Jurkat, Clone E6-1 (cell line): ENCODE measurements around the gene NHERF2.

ENCODE experiments used
- DNase-seq: peaks from one replicate; pipeline ENCODE4 v3.0.0-alpha.2; 2011; ENCODE audit warnings: low read depth, low spot score
- H3K4me3 ChIP-seq: 2 replicates; pipeline ENCODE4 v1.5.1; 2011; ENCODE audit warnings: mild to moderate bottlenecking, low read length, control low read depth, moderate library complexity

NHERF2 gene

DNA sequence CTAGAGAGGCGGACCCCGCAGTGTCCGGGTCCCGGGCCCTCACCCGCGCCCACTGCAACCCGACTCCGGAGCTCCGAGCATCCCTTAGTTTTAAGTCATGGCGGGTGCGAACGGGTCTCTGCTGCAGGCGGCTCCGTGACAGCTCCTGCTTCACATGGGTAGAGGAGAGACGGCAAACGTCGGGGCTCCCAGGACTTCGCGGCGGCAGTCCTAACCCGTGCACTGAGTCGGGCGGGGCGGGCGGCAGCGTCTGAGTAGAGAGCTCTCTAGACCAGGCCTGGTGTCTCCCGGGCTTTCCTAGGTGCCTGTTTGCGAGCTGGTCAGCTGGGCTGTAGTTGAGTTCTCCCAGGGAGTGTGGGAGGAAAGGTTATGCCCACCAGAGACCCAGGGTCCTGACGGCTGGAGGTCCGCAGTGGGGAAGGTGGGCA is 21.4 kb downstream of the NHERF2 start:
- DNase-seq: no peak

DNA sequence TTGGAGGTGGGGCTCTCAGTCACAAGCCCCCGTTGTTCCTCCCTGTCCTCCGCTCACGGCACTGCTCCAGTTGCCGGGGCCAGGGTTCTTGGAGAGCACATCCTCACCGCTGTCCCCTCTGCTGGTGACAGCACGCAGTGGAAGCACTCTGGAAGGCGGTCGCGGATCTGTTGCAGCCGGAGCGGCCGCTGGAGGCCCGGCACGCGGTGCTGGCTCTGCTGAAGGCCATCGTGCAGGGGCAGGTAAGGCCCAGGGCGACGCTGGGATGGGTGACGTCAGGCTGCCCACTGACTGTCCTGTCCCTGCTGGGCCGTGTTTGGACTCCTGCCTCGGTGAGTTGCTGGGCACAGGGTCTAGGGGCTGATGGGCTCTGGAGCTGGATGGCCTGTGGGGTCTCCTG is 26.5 kb downstream of the NHERF2 start:
- no peak for DNase-seq

More for the DNA sequence above, 21.4 kb downstream of the NHERF2 start:
- peak overlapping the region; percentile 86 for H3K4me3 ChIP-seq

DNA sequence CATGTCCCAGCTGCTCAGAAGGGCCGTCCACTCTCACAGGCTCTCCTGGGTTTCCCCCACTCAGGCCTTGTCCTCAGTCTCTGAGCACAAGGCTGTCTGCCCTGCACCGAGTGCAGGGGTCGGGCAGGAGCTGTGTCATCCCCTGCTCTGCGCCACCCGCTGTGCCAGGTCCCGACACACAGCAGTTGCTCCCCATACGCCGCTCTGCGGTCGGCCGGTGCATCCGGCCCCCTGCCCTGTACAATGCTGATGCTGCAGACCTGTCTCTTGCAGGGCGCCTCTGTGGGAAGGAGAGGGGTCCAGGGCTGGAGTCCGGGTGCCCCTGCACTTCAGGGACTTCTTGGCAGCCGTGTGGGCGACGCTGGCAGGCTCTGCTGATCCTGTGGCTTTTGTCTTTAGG is 27.2 kb downstream of the NHERF2 start:
- H3K4me3 ChIP-seq: no peak overlapping the region
- no peak for DNase-seq

More for the DNA sequence above, 26.5 kb downstream of the NHERF2 start:
- no peak overlapping the region for H3K4me3 ChIP-seq

DNA sequence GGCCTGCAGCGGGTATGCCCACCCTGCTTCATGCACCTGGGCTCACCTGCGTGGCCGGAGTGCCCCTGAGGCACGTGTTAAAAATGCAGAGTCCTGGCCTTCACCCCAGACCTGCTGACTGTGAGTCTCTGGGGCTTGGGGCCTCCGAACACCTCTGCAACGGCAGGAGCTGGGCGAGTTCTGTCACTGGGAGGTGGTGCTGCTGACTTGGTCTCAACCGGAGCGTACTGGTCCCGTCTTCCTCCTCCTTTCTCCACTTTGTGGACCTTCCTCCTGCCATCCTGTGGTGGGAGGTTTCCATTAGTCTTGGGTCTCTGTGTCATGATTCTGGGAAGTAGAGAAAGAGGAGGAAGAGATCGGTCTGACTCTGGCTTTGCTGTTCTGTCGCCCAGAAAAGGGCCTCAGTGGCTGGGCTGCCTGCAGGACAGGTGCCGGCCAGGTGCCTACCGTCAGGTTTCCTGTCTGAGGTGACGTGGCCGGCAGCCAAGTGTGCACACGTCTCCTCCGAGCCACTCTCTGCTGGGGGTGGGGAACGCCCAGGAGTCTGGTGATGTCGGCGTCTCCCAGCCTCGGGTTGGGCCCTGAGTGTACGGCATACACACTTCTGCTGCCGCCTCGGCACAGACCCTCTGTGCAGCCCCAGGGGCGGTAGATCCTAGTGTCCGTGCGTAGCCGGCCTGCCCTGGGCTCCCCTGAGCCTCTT is 28.0 kb downstream of the NHERF2 start:
- no peak overlapping the region for H3K4me3 ChIP-seq
- no peak for DNase-seq

DNA sequence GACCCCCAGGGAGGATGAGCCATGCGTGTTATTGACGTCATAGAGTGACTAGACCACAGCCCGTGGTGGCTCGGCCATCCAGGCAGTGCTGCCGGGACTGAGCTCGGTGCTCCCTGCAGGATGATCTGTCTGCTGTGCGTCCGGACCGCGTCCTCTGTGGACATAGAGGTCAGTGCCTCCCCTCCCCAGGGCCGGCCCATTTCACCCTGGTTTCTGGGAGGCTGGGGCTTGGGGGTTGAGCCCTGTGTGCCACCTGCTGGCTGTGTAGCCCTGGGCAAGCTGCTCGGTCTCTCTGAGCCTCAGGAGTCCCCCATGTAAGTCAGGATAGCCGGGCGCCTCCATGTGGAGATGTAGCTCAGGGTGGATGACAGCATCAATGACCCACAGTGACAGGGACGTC is 29.4 kb downstream of the NHERF2 start:
- no peak for DNase-seq
- H3K4me3 ChIP-seq: no peak overlapping the region

DNA sequence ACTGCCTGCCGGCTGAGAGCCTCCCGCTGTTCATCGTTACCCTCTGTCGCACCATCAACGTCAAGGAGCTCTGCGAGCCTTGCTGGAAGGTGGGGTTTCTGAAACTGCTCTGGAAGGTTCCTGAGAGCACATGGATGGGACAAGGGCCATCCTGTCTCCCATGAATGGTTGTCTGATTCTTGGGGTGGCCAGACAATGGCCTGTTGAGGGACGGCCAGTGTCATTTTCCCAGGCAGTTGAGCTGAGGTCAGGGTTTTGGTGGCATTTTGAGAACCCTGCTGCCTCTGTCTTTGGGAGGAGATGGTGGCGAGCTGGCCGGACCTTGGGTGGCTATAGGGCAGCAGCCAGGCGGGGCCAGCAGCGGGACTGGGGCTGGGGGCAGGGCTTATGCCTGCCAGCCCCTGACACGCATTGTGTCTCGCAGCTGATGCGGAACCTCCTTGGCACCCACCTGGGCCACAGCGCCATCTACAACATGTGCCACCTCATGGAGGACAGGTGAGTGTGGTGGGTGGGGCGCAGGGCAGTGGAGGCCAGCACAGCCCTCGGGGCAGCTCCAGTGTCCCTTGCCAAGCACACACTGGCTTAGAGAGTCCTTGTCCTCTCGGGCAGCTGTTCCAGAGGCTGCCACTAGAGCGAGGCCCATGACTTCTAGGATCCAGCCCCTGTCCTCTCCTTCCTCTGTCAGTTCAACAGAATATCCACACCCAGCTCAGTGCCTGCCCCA is 30.1 kb downstream of the NHERF2 start:
- H3K4me3 ChIP-seq: no peak overlapping the region
- no peak for DNase-seq

DNA sequence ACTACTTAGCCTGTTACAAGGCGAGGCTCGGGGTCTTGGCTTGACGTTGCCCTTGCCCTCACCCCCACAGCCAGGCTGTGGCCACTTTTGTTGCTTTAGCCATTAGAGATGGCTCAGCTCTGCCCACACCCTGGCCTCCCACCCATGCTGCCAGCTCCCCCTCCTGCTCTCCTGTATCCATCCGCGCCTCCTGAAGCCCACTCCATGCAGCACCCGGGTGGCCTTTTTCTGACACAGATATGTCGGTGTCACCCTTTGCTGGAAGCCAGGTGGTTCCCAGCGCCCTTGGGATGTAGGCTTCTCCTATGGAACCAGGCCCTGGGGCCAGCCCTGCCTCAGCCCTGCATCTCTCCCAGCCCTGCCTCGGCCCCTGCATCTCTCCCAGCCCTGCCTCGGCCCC is 30.7 kb downstream of the NHERF2 start:
- H3K4me3 ChIP-seq: no peak overlapping the region
- DNase-seq: no peak

DNA sequence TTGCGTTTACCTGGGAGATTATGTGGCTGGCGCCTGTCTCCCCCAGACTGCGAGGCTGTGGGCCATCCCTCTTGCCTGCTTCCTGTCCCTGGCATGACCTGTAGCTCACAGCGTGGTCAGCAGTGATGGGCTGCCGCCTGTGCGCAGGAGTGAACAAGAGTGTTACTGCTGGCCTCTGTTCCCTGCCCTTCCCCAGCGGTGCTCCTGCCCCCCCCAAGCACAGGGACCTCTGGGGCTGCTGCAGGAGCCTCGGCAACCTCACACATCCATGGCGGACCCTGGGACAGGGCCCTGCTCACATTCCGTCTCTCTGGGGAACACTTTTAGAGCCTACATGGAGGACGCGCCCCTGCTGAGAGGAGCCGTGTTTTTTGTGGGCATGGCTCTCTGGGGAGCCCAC is 31.7 kb downstream of the NHERF2 start:
- H3K4me3 ChIP-seq: no peak overlapping the region
- no peak for DNase-seq

DNA sequence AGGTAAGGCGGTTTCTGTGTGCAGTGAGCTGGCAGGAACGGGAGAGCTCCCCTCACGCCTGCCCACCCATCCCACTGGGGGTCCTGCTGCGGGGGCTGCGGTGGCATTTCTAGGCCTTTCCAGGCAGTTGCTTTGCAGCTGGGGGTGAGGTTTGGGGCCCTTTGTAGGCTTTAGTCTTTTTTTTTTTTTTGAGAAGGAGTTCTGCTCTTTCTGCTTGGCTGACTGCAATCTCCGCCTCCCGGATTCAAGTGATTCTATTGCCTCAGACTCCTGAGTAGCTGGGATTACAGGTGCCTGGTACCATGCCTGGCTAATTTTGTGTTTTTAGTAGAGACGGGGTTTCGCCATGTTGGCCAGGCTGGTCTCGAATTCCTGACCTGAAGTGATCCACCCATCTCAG is 32.2 kb downstream of the NHERF2 start:
- DNase-seq: no peak
- no peak overlapping the region for H3K4me3 ChIP-seq

DNA sequence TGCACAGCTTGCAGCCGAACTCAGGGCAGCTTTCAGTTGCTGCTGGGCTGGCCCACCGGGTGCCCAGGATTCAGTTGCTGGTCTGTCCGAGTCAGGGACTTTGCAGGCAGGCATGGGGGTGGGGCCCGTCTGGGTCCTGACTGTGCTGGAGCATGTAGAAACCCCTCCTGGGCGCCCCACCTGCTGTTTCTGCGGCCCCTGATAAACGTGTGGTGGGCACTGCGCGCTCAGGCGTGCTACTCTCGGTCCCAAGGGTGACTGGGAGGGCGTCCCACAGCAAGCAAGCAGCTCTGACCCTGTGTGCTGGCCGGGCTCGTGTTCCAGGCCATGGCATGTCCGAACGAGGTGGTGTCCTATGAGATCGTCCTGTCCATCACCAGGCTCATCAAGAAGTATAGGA is 33.6 kb downstream of the NHERF2 start:
- no peak overlapping the region for H3K4me3 ChIP-seq
- DNase-seq: no peak

DNA sequence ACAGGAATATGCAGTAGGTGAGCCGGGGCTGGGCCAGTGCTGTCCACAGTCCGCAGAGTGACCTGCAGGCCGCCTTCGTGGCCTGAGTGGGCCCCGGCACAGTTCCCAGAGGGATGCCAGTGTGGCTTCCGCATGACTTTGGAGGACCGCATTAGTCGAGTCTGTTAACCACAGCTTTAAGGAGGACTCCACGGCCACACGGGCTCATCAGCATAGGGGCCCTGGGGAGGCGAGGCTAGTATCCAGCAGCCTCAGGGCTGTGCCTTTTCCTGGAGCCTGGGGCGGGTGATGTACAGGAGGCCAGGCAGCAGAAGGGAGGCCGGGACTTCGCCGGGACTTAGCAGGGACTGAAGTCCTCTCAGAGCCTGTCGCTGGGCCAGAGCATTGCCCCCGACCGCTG is 34.3 kb downstream of the NHERF2 start:
- DNase-seq: no peak
- no peak overlapping the region for H3K4me3 ChIP-seq

DNA sequence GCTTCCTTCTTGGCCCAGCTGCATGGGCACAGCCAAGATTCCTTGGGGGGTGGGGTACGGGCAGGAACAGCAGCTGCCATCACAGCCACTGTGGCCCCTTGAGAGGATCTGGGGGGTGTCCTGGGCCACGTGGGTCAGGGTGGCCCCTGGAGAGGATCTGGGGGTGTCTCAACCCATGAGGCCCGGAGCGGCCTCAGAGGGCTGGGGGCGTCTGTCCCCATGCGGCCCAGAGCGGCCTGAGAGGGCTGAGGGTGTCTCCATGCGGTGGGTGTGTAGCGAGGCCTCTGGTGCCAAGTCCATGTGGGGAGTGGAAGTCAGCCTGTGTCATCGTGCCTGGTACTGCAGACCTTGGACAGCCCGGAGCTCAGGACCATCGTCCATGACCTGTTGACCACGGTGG is 34.8 kb downstream of the NHERF2 start:
- DNase-seq: no peak
- H3K4me3 ChIP-seq: no peak overlapping the region

DNA sequence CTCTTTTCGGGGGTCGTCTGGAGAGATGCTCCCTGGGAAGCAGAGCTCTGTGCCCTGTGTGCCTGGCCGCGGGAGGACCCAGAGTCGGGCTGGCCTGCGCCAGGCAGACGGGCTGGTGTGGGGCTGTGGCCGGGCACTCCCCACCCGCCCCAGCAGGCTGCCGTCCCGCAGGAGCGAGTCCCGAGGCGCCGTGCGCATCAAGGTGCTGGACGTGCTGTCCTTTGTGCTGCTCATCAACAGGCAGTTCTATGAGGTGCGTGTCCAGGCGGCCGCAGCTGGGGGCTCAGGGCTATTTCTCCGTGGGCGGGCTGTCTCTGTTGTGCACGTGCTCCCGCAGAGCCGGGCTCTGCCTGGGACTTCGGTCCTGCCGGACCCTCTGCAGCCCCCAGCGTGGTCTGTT is 36.1 kb downstream of the NHERF2 start:
- H3K4me3 ChIP-seq: no peak overlapping the region
- no peak for DNase-seq

DNA sequence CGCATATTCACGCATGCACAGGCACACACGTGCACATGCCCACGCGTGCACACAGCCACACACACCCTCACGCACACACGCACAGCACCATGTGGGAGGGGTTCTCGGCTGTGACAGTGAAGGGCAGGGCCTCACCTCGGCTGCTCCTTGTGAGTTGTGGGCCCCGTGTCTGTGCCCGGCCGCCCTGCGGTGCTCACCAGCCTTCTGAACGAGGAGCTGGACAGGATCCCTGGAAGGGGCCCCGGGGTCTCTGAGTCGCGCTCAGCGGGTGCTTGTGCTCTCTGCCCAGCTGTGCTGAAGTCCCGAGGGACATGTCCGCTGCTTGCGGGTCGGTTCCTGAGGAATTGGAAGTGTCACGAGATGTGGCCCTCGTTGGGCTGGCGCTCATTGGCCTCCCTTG is 37.2 kb downstream of the NHERF2 start:
- no peak for DNase-seq
- no peak overlapping the region for H3K4me3 ChIP-seq

DNA sequence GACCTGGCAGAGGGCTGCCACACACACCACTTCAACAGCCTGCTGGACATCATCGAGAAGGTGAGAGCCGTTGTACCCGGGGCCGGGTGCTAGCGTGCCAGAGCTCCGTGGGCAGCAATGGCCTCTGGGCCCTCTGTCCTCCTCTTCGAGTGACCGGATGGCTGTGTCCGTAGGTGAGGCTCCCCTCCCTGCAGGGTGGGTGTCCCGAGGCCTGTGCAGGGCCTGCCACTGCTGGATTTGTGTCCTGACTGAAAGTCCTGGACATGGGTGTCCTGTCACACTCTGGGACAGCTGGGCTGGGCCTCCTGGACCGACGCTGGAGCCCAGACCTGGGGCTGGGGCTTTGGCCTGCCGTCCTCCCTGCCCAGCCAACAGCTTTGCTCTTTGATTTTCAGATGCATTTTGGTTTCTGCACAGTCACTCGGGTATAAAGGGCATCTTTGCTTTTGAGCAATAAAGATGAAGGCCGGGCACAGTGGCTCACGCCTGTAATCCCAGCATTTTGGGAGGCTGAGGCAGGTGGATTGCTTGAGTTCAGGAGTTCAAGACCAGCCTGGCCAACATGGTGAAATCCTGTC is 37.8 kb downstream of the NHERF2 start:
- no peak for DNase-seq
- no peak overlapping the region for H3K4me3 ChIP-seq

DNA sequence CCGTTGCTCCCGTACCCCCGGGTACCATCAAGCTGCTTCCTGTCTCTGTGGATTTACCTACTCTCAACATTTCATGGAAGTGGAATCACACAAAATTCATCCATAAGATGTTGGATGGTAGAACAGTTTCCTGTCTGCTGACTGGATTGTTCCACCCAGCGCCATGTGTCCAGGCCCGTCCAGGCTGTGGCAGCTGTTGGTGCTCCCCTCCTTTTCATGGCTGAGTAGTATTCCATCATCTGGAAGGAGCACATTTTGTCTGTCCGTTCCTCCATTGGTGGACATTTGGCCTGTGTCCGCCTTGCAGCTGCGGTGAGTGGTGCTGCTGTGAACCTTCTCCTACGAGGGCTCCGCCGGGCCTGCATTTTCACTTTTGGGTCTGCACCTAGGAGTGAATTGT is 39.4 kb downstream of the NHERF2 start:
- no peak overlapping the region for H3K4me3 ChIP-seq
- DNase-seq: no peak

DNA sequence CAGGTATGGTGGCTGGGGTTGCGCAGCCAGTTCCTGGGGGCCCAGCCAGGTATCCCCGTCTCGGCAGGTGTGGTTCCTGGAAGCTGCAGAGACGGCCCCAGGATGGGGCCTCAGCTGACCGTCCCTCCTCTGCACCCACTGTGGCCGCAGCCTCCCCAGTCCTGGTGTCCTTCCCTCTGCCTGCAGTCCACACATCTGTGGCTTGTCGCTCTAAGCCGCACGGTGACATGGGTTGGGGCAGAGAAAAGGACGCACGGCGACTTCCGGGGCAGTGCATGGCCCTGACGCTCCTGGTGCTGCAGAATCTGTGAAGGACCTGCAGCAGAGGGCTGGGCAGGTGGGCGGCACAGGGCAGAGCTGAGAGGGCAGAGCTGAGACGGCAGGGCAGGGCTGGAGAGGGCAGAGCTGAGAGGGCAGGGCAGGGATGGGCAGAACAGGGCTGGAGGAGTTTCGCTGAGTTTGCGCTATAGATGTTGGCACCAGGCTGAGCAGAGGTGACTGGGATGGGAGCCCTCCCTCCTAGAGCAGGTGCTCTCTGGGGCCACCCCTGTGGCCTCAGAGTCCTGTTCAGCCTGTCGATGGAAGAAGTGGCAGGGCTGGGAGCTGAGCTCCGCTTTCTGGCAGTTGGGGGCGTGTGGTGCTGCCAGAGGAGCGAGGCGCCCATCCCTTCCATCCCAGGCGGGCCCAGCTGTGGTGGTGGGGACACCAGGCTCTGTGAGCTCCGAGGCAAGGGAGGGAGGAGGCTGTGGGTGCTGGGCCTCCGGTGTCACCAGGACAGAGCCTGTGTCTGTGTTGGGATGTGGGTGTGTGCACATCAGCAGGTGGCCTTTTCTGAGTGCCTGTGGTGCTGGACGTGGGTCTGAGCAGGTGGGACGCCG is 44.1 kb downstream of the NHERF2 start:
- no peak overlapping the region for H3K4me3 ChIP-seq
- DNase-seq: no peak

DNA sequence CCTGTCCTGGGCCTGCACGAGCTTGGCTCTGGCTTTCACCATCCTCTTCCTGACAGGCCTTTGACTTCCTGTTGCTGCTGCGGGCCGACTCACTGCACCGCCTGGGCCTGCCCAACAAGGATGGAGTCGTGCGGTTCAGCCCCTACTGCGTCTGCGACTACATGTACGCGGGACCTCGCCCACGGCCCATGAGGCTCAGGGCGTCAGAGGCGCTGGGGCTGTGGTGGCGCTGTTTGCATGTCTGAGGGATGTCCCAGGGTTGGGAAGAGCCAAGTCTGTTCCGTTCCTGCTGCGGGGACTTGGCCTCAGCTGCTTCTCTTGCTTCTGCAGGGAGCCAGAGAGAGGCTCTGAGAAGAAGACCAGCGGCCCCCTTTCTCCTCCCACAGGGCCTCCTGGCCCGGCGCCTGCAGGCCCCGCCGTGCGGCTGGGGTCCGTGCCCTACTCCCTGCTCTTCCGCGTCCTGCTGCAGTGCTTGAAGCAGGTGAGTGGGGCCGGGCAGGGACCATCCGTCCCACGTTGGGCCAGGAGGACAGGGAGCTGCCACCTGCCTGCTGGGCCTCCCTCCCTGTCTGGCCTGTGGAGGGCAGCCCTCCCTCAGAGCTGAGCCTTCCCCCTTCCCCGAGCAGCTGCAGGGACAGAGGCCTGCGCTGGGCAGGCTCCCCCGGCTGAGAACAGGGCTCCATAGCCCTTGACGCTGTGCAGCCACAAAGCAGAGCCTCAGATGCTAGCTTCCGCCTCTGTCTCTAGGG is 44.9 kb downstream of the NHERF2 start:
- DNase-seq: no peak
- H3K4me3 ChIP-seq: no peak overlapping the region

DNA sequence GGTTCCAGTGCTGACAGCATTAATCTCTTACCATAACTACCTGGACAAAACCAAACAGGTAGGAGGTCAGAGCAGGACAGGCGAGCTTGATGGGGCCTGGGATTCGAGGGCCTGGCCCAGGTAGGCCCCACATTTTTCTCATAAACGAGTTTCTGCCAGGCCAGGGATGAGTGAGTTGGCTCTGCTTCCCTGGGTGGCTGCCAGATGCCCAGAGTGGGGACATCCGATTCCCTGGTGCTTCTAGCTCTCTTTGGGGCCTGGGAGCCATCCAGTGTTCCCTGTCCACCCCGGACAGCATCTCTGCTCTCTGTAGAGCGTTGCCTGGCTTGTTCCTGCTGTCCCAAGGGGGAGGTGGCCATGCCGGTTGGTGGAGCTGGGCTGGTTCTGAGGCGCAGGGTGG is 46.2 kb downstream of the NHERF2 start:
- DNase-seq: no peak

More for the DNA sequence above, 46.2 kb downstream of the NHERF2 start:
- no peak overlapping the region for H3K4me3 ChIP-seq
